Gastrocnemius medialis (tissue), 4 donors: ENCODE data around the gene FRG2B.
"Not testable (repeated sequence)": the region's sequence is repeated elsewhere in the genome, so short reads cannot be mapped to it uniquely, and the experiment has no call there.

Experiments
- POLR2A ChIP-seq, 2 donors: fragments of 450-650 bp; IDR thresholded peaks; one replicate each; pipeline ENCODE4 v1.6.1; 2017; ENCODE audit warnings: antibody characterized with exemption in 2 of 2, mild to moderate bottlenecking in 2 of 2, moderate library complexity in 2 of 2
- TF ChIP-seq, protein P1 (sequence below), 5 experiments: fragments of 450-650 bp in 3 of 5; fragments of 200-600 bp in 2 of 5; sonication (generic) in 2 of 5; IDR thresholded peaks in 4 of 5; conservative IDR thresholded peaks in 1 of 5; 1 replicate in 4 of 5; 2 replicates in 1 of 5; pipeline ENCODE4 v1.5.1; 2016 to 2019; ENCODE audit warnings: antibody characterized with exemption in 5 of 5, mild to moderate bottlenecking in 3 of 5, moderate library complexity in 3 of 5

DNA sequence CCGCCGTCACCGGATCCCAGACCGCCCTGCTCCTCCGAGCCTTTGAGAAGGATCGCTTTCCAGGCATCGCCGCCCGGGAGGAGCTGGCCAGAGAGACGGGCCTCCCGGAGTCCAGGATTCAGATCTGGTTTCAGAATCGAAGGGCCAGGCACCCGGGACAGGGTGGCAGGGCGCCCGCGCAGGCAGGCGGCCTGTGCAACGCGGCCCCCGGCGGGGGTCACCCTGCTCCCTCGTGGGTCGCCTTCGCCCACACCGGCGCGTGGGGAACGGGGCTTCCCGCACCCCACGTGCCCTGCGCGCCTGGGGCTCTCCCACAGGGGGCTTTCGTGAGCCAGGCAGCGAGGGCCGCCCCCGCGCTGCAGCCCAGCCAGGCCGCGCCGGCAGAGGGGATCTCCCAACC, 40.9 kb upstream of the FRG2B start:
- not testable (repeated sequence) for TF ChIP-seq POLR2A (IDR thresholded peaks at IDR 0.05)
- TF ChIP-seq, protein P1, sequence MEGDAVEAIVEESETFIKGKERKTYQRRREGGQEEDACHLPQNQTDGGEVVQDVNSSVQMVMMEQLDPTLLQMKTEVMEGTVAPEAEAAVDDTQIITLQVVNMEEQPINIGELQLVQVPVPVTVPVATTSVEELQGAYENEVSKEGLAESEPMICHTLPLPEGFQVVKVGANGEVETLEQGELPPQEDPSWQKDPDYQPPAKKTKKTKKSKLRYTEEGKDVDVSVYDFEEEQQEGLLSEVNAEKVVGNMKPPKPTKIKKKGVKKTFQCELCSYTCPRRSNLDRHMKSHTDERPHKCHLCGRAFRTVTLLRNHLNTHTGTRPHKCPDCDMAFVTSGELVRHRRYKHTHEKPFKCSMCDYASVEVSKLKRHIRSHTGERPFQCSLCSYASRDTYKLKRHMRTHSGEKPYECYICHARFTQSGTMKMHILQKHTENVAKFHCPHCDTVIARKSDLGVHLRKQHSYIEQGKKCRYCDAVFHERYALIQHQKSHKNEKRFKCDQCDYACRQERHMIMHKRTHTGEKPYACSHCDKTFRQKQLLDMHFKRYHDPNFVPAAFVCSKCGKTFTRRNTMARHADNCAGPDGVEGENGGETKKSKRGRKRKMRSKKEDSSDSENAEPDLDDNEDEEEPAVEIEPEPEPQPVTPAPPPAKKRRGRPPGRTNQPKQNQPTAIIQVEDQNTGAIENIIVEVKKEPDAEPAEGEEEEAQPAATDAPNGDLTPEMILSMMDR (IDR thresholded peaks at IDR 0.05 in 4 of 5, conservative IDR thresholded peaks at IDR 0.05 in 1 of 5) = not testable (repeated sequence)
